GM12892 (cell line): ENCODE data around the gene ST8SIA1.

ENCODE experiments used
- DNase-seq: peaks from one replicate; pipeline ENCODE4 v3.0.0; 2011; ENCODE audit not compliant: insufficient read length
- FAIRE-seq: peaks from 2 replicates; lab custom pipeline; 2011; peaks lifted over from hg19 to GRCh38; lab: Jason Lieb, UNC
- POLR2A ChIP-seq: IDR thresholded peaks from 2 replicates; pipeline ENCODE4 v1.6.1; 2011; ENCODE audit warnings: low read depth, low read length, control low read depth
- POLR2AphosphoS5 ChIP-seq: IDR thresholded peaks from 2 replicates; pipeline ENCODE4 v1.6.1; 2011; ENCODE audit warnings: low read depth, low read length, control low read depth
- TAF1 ChIP-seq: IDR thresholded peaks from 2 replicates; pipeline ENCODE4 v1.6.1; 2011; ENCODE audit warnings: low read depth, mild to moderate bottlenecking, control low read depth, low read length, borderline replicate concordance

Gene ST8SIA1

GRCh38 chr12:22275843-22276242, 58.7 kb downstream of the ST8SIA1 start:
- no peak for DNase-seq
- FAIRE-seq = no peak
- TF ChIP-seq POLR2A (no peak), POLR2AphosphoS5 (no peak), TAF1 (no peak)

- no peak for TF ChIP-seq TAF1
- no peak for DNase-seq
- FAIRE-seq = no peak
Observed at GRCh38 chr12:22272335-22273151, 62.0 kb downstream of the ST8SIA1 start.

- TF ChIP-seq POLR2AphosphoS5 (no peak), TAF1 (no peak), POLR2A (no peak)
- no peak for DNase-seq
- FAIRE-seq = no peak
Observed at GRCh38 chr12:22271023-22271422, 63.5 kb downstream of the ST8SIA1 start.

- DNase-seq = no peak
- no peak for TF ChIP-seq POLR2AphosphoS5
- TF ChIP-seq POLR2A = no peak
- TF ChIP-seq TAF1 = no peak
- no peak for FAIRE-seq
Observed at GRCh38 chr12:22268973-22269372, 65.5 kb downstream of the ST8SIA1 start.

GRCh38 chr12:22268406-22268805, 66.1 kb downstream of the ST8SIA1 start:
- FAIRE-seq (no peak), DNase-seq (no peak)
- no peak for TF ChIP-seq TAF1

- TF ChIP-seq POLR2A = no peak
- no peak for TF ChIP-seq TAF1
- TF ChIP-seq POLR2AphosphoS5 = no peak
- no peak for FAIRE-seq
- no peak for DNase-seq
Observed at GRCh38 chr12:22266101-22266500, 68.4 kb downstream of the ST8SIA1 start.

- TF ChIP-seq POLR2A (no peak), POLR2AphosphoS5 (no peak), TAF1 (no peak)
- FAIRE-seq (no peak), DNase-seq (no peak)
Observed at GRCh38 chr12:22264380-22264779, 70.1 kb downstream of the ST8SIA1 start.

- no peak for FAIRE-seq
- TF ChIP-seq POLR2AphosphoS5 (no peak), TAF1 (no peak)
- DNase-seq = no peak
Observed at GRCh38 chr12:22262309-22262708, 72.2 kb downstream of the ST8SIA1 start.

- TF ChIP-seq POLR2A (no peak), TAF1 (no peak), POLR2AphosphoS5 (no peak)
- no peak for FAIRE-seq
Observed at GRCh38 chr12:22257100-22257499, 77.4 kb downstream of the ST8SIA1 start.

GRCh38 chr12:22256605-22257004, 77.9 kb downstream of the ST8SIA1 start:
- FAIRE-seq = no peak
- no peak for TF ChIP-seq TAF1
- TF ChIP-seq POLR2AphosphoS5 = no peak
- TF ChIP-seq POLR2A = no peak
- no peak for DNase-seq

More at GRCh38 chr12:22257100-22257499, 77.4 kb downstream of the ST8SIA1 start:
- DNase-seq = no peak

GRCh38 chr12:22256041-22256441, 78.5 kb downstream of the ST8SIA1 start:
- DNase-seq (no peak), FAIRE-seq (no peak)
- TF ChIP-seq POLR2AphosphoS5 (no peak), POLR2A (no peak), TAF1 (no peak)

GRCh38 chr12:22255097-22255496, 79.4 kb downstream of the ST8SIA1 start:
- TF ChIP-seq POLR2A (no peak), POLR2AphosphoS5 (no peak), TAF1 (no peak)
- DNase-seq (no peak), FAIRE-seq (no peak)

GRCh38 chr12:22254478-22254877, 80.0 kb downstream of the ST8SIA1 start:
- DNase-seq (no peak), FAIRE-seq (no peak)
- TF ChIP-seq POLR2A = no peak
- TF ChIP-seq TAF1 = no peak
- no peak for TF ChIP-seq POLR2AphosphoS5
